ENCODE data around the gene NPM1. TPM values are rescaled to one million over a fixed set of nuclear protein-coding genes. Genes with fewer than 3 reads are reported as not detected.

The NPM1 gene
- polyA plus RNA-seq, 3 donors = 1,545 to 1,771 (median 1,563) TPM

Other genes starting within 250 kb of the NPM1 start
- gene TLX3, start 78.6 kb upstream of the NPM1 start, polyA plus RNA-seq (ENCODE audit: insufficient read length in 3 of 3) = not detected
- under 1 TPM; 0.44 to 0.61 (median 0.45) TPM for gene FGF18, start 31.8 kb downstream of the NPM1 start, polyA plus RNA-seq (ENCODE audit: insufficient read length in 3 of 3)